Breast epithelium (tissue), 4 donors: Measurements from ENCODE around the gene KCNJ4. TPM values are rescaled to one million over a fixed set of nuclear protein-coding genes. Genes with fewer than 3 reads are reported as not detected.

Source experiments
- DNase-seq, 2 donors: peaks; one replicate each; pipeline ENCODE4 v3.0.0-alpha.2; 2019; ENCODE audit warnings: low spot score in 2 of 2
- H3K27ac ChIP-seq, 2 donors: fragments of 200-600 bp; sonication (generic) in 1 of 2; one replicate each; pipeline ENCODE4 v1.5.1; 2016 to 2019; ENCODE audit warnings: mild to moderate bottlenecking in 1 of 2
- H3K27me3 ChIP-seq, 2 donors: fragments of 200-600 bp; sonication (generic) in 1 of 2; one replicate each; pipeline versions ENCODE4 v1.5.1 to v1.6.0; 2017 to 2019; ENCODE audit warnings: control low read depth in 1 of 2, mild to moderate bottlenecking in 1 of 2
- H3K36me3 ChIP-seq: fragments of 200-600 bp; one replicate; pipeline ENCODE4 v1.5.1; 2019
- H3K4me1 ChIP-seq, 2 donors: fragments of 200-600 bp; sonication (generic); one replicate each; pipeline ENCODE4 v1.5.1; 2016 to 2019; ENCODE audit warnings: control low read depth in 1 of 2
- H3K4me3 ChIP-seq, 3 donors: fragments of 200-600 bp; sonication (generic); 1 replicate in 2 of 3; 2 replicates in 1 of 3; pipeline ENCODE4 v1.5.1; 2016 to 2019; ENCODE audit warnings: mild to moderate bottlenecking in 3 of 3, moderate library complexity in 2 of 3
- H3K9me3 ChIP-seq, 2 donors: fragments of 200-600 bp; sonication (generic) in 1 of 2; one replicate each; pipeline ENCODE4 v1.5.1; 2016 to 2019; ENCODE audit warnings: control low read depth in 1 of 2
- POLR2A ChIP-seq: fragments of 450-650 bp; IDR thresholded peaks from one replicate; pipeline ENCODE4 v1.6.1; 2016; ENCODE audit warnings: antibody characterized with exemption, mild to moderate bottlenecking, moderate library complexity
- POLR2AphosphoS5 ChIP-seq, 3 donors: sonication (generic); formaldehyde crosslinking; IDR thresholded peaks; one replicate each; pipeline ENCODE4 v1.6.1; 2017; ENCODE audit warnings: antibody characterized with exemption in 3 of 3
- intact Hi-C: fragments of 100-400 bp; cut with DNase I; formaldehyde crosslinking; loops from one replicate; pipeline ENCODE4 v1.15.1; 2023; ENCODE audit warnings: low total_unique reads
- total RNA-seq, 3 donors: library from RNA; depleted of rRNA; stranded (reverse); fragments of >200 nt; gene quantifications; one replicate each; pipeline ENCODE4 v1.1.0, GENCODE V29; 2016
- TF ChIP-seq, protein P1 (sequence below), 3 donors: fragments of 450-650 bp; IDR thresholded peaks; one replicate each; pipeline ENCODE4 v1.5.1; 2016 to 2017; ENCODE audit warnings: antibody characterized with exemption in 3 of 3, mild to moderate bottlenecking in 3 of 3, moderate library complexity in 3 of 3

KCNJ4 gene
- total RNA-seq, 3 donors from 2014 or later: not detected

DNA sequence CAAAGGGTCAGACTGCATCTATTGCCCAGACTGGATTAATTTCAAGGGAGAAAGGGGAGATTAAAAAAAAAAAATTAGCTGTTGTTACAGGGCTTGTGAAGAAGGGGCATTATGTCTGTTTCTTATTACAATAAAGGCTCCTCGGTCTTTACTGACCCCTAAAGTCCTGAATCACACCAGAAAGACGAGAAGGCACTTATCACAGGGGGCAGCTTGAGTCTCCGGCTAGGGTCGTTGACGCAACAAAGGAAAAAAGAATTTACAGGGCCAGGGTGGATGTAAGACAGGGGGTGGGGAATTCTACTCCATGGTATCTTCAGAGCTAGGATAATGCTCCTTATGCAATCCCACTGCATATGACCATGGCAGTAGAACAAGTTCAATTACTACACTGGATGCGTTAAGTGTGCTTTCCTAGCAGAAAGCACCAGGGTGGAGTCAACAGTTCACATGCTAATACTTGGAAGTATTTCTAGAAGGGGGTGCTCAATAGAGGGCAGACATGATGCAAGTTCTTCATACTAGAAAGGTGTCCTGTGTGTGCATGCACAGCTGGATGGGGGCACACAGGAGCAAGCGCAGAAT is 34.7 kb upstream of the KCNJ4 start:
- H3K4me3 ChIP-seq: no peak overlapping the region
- H3K27ac ChIP-seq: no peak overlapping the region
- no peaks in the 10 kb centered on the region for H3K4me1 ChIP-seq
- DNase-seq: no peak
- no peaks in the 10 kb centered on the region for H3K9me3 ChIP-seq
- TF ChIP-seq POLR2AphosphoS5 (IDR thresholded peaks at IDR 0.05) (no peak), POLR2A (no peak)
- TF ChIP-seq, protein P1, sequence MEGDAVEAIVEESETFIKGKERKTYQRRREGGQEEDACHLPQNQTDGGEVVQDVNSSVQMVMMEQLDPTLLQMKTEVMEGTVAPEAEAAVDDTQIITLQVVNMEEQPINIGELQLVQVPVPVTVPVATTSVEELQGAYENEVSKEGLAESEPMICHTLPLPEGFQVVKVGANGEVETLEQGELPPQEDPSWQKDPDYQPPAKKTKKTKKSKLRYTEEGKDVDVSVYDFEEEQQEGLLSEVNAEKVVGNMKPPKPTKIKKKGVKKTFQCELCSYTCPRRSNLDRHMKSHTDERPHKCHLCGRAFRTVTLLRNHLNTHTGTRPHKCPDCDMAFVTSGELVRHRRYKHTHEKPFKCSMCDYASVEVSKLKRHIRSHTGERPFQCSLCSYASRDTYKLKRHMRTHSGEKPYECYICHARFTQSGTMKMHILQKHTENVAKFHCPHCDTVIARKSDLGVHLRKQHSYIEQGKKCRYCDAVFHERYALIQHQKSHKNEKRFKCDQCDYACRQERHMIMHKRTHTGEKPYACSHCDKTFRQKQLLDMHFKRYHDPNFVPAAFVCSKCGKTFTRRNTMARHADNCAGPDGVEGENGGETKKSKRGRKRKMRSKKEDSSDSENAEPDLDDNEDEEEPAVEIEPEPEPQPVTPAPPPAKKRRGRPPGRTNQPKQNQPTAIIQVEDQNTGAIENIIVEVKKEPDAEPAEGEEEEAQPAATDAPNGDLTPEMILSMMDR (IDR thresholded peaks at IDR 0.05): no peak
- intact Hi-C loops: no loop called here
- peaks cover 14% of the 10 kb centered on the region for H3K36me3 ChIP-seq
- H3K27me3 ChIP-seq: no peaks in the 10 kb centered on the region

DNA sequence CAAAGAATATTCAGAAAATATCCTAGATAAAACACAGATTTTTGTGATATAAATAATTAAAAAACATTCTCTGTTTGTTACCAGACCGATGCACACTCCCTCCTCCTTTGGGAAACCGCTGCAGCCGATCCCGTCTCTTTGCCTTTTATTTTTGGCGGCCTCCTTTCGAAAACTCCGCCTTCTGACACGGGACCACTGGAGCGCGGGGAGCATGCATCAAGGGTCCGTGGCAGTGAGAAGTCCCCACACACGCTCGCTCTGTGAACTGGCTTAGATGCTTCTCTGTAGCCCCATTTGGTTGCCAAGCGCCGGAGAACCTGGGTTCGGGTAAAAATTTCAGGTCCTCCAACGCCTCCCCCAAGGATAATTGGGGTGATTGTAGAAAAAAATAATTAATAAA is 34.1 kb upstream of the KCNJ4 start:
- Histone ChIP-seq H3K27ac (no peak overlapping the region), H3K4me3 (no peak overlapping the region), H3K9me3 (no peaks in the 10 kb centered on the region), H3K4me1 (no peaks in the 10 kb centered on the region), H3K27me3 (no peaks in the 10 kb centered on the region), H3K36me3 (peaks cover 8% of the 10 kb centered on the region)
- TF ChIP-seq POLR2AphosphoS5 (IDR thresholded peaks at IDR 0.05) (no peak), POLR2A (no peak)
- TF ChIP-seq, protein P1 (IDR thresholded peaks at IDR 0.05): no peak
- no peak for DNase-seq
- intact Hi-C loops: no loop called here

DNA sequence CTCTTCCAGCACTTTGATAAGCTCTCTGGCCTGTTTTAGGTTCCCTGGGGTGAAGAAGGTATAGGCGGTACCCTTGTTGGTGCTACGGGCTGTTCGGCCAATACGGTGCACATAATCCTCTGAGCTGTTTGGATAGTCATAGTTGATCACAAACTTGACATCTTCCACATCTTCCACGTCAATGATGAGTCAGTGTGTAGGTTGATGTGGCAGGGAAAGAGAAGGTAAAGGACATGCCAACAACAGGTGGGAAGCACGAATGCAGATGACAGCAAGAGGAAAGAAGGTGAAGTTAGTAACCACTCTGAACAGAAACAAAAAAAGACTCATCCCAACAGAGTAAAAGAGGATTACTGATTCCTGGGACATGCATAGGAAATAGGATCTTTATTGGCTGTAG is 32.9 kb upstream of the KCNJ4 start:
- intact Hi-C loops: no loop called here
- Histone ChIP-seq H3K4me3 (no peak overlapping the region), H3K36me3 (peaks cover 4% of the 10 kb centered on the region), H3K27ac (no peak overlapping the region), H3K27me3 (no peaks in the 10 kb centered on the region), H3K9me3 (no peaks in the 10 kb centered on the region), H3K4me1 (no peaks in the 10 kb centered on the region)
- TF ChIP-seq POLR2A: no peak
- TF ChIP-seq POLR2AphosphoS5 (IDR thresholded peaks at IDR 0.05): no peak
- TF ChIP-seq, protein P1 (IDR thresholded peaks at IDR 0.05): no peak
- no peak for DNase-seq

DNA sequence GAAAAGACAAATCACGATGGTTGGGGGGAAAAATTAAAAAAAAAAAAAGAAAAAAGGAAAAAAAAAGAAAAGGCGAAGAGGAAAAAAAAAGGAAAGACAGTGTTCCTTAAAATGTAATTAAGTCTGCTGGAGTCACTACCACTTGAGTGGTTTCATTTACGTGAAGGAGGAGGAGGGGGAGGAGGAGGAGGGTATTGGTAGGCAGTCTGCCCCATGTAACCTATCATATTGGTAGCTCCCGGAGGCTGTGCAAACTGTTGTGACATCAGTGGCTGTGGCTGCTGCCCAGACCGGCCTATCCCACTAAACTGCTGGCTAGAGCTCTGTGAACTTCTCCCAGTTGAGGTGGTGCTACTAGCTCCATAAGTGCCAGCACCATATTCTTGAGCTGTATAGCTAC is 30.8 kb upstream of the KCNJ4 start:
- H3K4me1 ChIP-seq: no peaks in the 10 kb centered on the region
- TF ChIP-seq POLR2AphosphoS5 (IDR thresholded peaks at IDR 0.05) (no peak), POLR2A (no peak)
- TF ChIP-seq, protein P1 (IDR thresholded peaks at IDR 0.05): no peak
- no peak for DNase-seq
- peaks cover 3% of the 10 kb centered on the region for H3K36me3 ChIP-seq
- H3K9me3 ChIP-seq: no peaks in the 10 kb centered on the region
- H3K27ac ChIP-seq: no peak overlapping the region
- intact Hi-C loops: no loop called here
- H3K27me3 ChIP-seq: no peaks in the 10 kb centered on the region
- no peak overlapping the region for H3K4me3 ChIP-seq

DNA sequence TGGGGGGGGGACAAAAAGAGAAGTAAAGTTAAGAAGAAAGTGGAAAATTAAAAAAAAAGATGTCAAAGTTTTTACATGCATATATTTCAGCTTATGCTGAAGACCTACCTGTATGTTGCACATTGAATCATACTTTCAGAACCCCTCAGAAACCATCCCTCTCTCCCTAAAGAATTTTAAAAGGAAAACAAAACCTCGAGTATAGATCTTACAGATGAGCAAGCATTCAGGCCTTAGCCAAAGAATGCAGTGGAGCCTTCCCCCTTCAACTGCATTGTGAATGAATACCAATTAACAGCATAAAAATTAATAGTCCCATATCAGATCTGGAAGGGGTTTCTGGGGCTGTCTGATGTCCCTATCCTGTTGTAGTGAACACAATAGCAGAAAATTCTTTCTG is 29.2 kb upstream of the KCNJ4 start:
- intact Hi-C loops: no loop called here
- H3K36me3 ChIP-seq: no peaks in the 10 kb centered on the region

More for the DNA sequence above, 29.2 kb upstream of the KCNJ4 start:
- H3K27me3 ChIP-seq: no peaks in the 10 kb centered on the region
- TF ChIP-seq, protein P1 (IDR thresholded peaks at IDR 0.05): no peak
- no peak for TF ChIP-seq POLR2AphosphoS5 (IDR thresholded peaks at IDR 0.05)
- no peak for TF ChIP-seq POLR2A
- H3K27ac ChIP-seq: no peak overlapping the region
- DNase-seq: no peak
- H3K4me1 ChIP-seq: no peaks in the 10 kb centered on the region
- no peaks in the 10 kb centered on the region for H3K9me3 ChIP-seq
- H3K4me3 ChIP-seq: no peak overlapping the region
